Measurements from ENCODE around the gene AURKAIP1. TPM values are rescaled to one million over a fixed set of nuclear protein-coding genes. Genes with fewer than 3 reads are reported as not detected.

Gene AURKAIP1
- total and polyA plus RNA-seq, 2 of the 13 experiments (the other 11 are each of a cell fraction or from before 2014, with no cell fraction given): 69.5 to 175 TPM

DNA sequence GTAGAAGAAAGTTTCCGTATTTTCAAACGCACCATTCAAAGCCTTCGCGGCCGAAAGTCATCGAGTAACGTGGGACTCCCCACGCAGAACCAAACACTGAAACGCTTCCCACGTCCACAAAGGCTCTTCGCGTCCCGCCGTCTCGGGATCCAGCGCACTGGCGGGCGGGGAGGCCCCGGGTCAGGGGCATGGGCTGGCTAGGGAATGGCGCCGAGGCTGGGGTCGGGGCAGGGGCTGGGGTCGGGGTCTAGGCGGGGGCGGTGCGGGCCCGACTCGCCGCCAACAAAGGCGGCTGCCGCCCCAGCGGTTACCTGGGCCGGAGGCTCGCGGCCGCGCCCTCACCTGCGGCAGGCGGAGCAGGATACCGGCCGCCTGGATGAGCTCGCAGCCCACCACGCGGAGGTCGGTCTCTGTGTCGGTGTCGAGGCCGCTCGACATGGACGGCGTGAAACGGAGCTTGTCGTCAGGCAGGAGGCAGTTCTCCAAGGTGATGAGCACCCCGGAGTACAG, 23.7 kb upstream of the AURKAIP1 start (continued):
- TF ChIP-seq, protein P1, sequence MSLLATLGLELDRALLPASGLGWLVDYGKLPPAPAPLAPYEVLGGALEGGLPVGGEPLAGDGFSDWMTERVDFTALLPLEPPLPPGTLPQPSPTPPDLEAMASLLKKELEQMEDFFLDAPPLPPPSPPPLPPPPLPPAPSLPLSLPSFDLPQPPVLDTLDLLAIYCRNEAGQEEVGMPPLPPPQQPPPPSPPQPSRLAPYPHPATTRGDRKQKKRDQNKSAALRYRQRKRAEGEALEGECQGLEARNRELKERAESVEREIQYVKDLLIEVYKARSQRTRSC (CRISPR knock-in tag; IDR thresholded peaks at IDR 0.05; ENCODE audit: low read depth): no peak
- TF ChIP-seq, protein P2, sequence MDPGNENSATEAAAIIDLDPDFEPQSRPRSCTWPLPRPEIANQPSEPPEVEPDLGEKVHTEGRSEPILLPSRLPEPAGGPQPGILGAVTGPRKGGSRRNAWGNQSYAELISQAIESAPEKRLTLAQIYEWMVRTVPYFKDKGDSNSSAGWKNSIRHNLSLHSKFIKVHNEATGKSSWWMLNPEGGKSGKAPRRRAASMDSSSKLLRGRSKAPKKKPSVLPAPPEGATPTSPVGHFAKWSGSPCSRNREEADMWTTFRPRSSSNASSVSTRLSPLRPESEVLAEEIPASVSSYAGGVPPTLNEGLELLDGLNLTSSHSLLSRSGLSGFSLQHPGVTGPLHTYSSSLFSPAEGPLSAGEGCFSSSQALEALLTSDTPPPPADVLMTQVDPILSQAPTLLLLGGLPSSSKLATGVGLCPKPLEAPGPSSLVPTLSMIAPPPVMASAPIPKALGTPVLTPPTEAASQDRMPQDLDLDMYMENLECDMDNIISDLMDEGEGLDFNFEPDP (CRISPR knock-in tag; conservative IDR thresholded peaks at IDR 0.05): no peak
- TF ChIP-seq RAD21 (CRISPR knock-in tag; IDR thresholded peaks at IDR 0.05) (peak; percentile 26; the same call in 1 of the 2 replicates), KDM6A (CRISPR knock-in tag; IDR thresholded peaks at IDR 0.05; ENCODE audit: low read depth) (no peak), ZNF883 (CRISPR knock-in tag; IDR thresholded peaks at IDR 0.05; ENCODE audit: not compliant biosample characterization) (no peak), SMC3 (IDR thresholded peaks at IDR 0.05; ENCODE audit: low read length) (no peak), ONECUT2 (CRISPR knock-in tag; IDR thresholded peaks at IDR 0.05) (no peak), RFX5 (IDR thresholded peaks at IDR 0.05; ENCODE audit: low read depth, low read length) (no peak), ZNF33A (CRISPR knock-in tag; IDR thresholded peaks at IDR 0.05; ENCODE audit: borderline replicate concordance) (no peak; the same call in 1 of the 2 replicates), NONO (IDR thresholded peaks at IDR 0.05) (no peak), NONO (CRISPR knock-in tag; conservative IDR thresholded peaks at IDR 0.05) (no peak), ZNF615 (CRISPR knock-in tag; IDR thresholded peaks at IDR 0.05; ENCODE audit: borderline replicate concordance) (no peak), STAT5B (CRISPR knock-in tag; IDR thresholded peaks at IDR 0.05) (no peak), NAIF1 (CRISPR knock-in tag; IDR thresholded peaks at IDR 0.05; ENCODE audit: borderline replicate concordance) (peak; percentile 10; the same call in 1 of the 2 replicates), RBFOX2 (IDR thresholded peaks at IDR 0.05; ENCODE audit: low read depth, low read length) (no peak), MLLT10 (CRISPR knock-in tag; IDR thresholded peaks at IDR 0.05) (no peak)
- TF ChIP-seq, protein P3, sequence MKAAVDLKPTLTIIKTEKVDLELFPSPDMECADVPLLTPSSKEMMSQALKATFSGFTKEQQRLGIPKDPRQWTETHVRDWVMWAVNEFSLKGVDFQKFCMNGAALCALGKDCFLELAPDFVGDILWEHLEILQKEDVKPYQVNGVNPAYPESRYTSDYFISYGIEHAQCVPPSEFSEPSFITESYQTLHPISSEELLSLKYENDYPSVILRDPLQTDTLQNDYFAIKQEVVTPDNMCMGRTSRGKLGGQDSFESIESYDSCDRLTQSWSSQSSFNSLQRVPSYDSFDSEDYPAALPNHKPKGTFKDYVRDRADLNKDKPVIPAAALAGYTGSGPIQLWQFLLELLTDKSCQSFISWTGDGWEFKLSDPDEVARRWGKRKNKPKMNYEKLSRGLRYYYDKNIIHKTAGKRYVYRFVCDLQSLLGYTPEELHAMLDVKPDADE (CRISPR knock-in tag; IDR thresholded peaks at IDR 0.05): no peak
- TF ChIP-seq, protein P4, sequence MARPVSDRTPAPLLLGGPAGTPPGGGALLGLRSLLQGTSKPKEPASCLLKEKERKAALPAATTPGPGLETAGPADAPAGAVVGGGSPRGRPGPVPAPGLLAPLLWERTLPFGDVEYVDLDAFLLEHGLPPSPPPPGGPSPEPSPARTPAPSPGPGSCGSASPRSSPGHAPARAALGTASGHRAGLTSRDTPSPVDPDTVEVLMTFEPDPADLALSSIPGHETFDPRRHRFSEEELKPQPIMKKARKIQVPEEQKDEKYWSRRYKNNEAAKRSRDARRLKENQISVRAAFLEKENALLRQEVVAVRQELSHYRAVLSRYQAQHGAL (CRISPR knock-in tag; IDR thresholded peaks at IDR 0.05; ENCODE audit: not compliant biosample characterization): no peak
- TF ChIP-seq, protein P5, sequence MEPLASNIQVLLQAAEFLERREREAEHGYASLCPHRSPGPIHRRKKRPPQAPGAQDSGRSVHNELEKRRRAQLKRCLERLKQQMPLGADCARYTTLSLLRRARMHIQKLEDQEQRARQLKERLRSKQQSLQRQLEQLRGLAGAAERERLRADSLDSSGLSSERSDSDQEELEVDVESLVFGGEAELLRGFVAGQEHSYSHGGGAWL (CRISPR knock-in tag; IDR thresholded peaks at IDR 0.05): 0 out of 2 replicates have a peak, but pooled peaks have one; percentile 0
- TF ChIP-seq, protein P6, sequence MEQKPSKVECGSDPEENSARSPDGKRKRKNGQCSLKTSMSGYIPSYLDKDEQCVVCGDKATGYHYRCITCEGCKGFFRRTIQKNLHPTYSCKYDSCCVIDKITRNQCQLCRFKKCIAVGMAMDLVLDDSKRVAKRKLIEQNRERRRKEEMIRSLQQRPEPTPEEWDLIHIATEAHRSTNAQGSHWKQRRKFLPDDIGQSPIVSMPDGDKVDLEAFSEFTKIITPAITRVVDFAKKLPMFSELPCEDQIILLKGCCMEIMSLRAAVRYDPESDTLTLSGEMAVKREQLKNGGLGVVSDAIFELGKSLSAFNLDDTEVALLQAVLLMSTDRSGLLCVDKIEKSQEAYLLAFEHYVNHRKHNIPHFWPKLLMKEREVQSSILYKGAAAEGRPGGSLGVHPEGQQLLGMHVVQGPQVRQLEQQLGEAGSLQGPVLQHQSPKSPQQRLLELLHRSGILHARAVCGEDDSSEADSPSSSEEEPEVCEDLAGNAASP (CRISPR knock-in tag; IDR thresholded peaks at IDR 0.05; ENCODE audit: borderline replicate concordance): no peak
- TF ChIP-seq, protein P7, sequence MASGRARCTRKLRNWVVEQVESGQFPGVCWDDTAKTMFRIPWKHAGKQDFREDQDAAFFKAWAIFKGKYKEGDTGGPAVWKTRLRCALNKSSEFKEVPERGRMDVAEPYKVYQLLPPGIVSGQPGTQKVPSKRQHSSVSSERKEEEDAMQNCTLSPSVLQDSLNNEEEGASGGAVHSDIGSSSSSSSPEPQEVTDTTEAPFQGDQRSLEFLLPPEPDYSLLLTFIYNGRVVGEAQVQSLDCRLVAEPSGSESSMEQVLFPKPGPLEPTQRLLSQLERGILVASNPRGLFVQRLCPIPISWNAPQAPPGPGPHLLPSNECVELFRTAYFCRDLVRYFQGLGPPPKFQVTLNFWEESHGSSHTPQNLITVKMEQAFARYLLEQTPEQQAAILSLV (CRISPR knock-in tag; IDR thresholded peaks at IDR 0.05; ENCODE audit: borderline replicate concordance): no peak
- TF ChIP-seq, protein P8, sequence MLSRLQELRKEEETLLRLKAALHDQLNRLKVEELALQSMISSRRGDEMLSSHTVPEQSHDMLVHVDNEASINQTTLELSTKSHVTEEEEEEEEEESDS (CRISPR knock-in tag; IDR thresholded peaks at IDR 0.05; ENCODE audit: borderline replicate concordance): no peak
